WTC11 (cell line): ENCODE data around the gene YIF1A. TPM values are rescaled to one million over a fixed set of nuclear protein-coding genes. Genes with fewer than 3 reads are reported as not detected.

Experiments used
- ATAC-seq: fragments of 200-7000 bp; cut with Tn5 transposase; 2 replicates; pipeline ENCODE4 v1.10.0; 2021; ENCODE audit warnings: mild to moderate bottlenecking, moderate library complexity
- CTCF ChIA-PET: fragments of 300-600 bp; sonication (Branson Sonifier 250); formaldehyde crosslinking; loops from one replicate; lab custom pipeline; 2021; ENCODE audit warnings: antibody characterized with exemption; lab: Charles Lee
- POLR2A ChIA-PET: fragments of 350-600 bp; sonication (Branson Sonifier 250); formaldehyde crosslinking; loops from one replicate; lab custom pipeline; 2021; ENCODE audit warnings: antibody characterized with exemption; lab: Charles Lee
- DNase-seq: peaks from one replicate; pipeline ENCODE4 v3.0.0; 2021; ENCODE audit warnings: low spot score
- H3K27ac Mint-ChIP-seq: 2 replicates; pipeline ENCODE4 v1.8.0; 2021; ENCODE audit warnings: mixed read lengths
- H3K27me3 Mint-ChIP-seq: 2 replicates; pipeline ENCODE4 v1.8.0; 2021; ENCODE audit warnings: low read depth, mild to moderate bottlenecking, moderate library complexity, mixed read lengths
- H3K36me3 Mint-ChIP-seq: 2 replicates; pipeline ENCODE4 v1.8.0; 2021; ENCODE audit warnings: mixed read lengths
- H3K4me1 Mint-ChIP-seq: 2 replicates; pipeline ENCODE4 v1.8.0; 2022; ENCODE audit warnings: mixed read lengths
- H3K4me3 Mint-ChIP-seq: 2 replicates; pipeline ENCODE4 v1.8.0; 2021; ENCODE audit warnings: mild to moderate bottlenecking, moderate library complexity, mixed read lengths
- H3K9me3 Mint-ChIP-seq: 2 replicates; pipeline ENCODE4 v1.8.0; 2021; ENCODE audit warnings: mixed read lengths
- CREB1 ChIP-seq: sonication (generic); formaldehyde crosslinking; IDR thresholded peaks from 2 replicates; pipeline ENCODE4 v1.8.0; 2023; ENCODE audit warnings: mild to moderate bottlenecking, missing genetic modification reagents
- CREM ChIP-seq: sonication (generic); formaldehyde crosslinking; IDR thresholded peaks from 2 replicates; pipeline ENCODE4 v1.8.1; 2022; ENCODE audit warnings: mild to moderate bottlenecking, missing genetic modification reagents, moderate library complexity
- E2F4 ChIP-seq: sonication (generic); formaldehyde crosslinking; IDR thresholded peaks from 2 replicates; pipeline ENCODE4 v1.8.1; 2022; ENCODE audit warnings: low read depth, mild to moderate bottlenecking, moderate library complexity, missing genetic modification reagents, borderline replicate concordance
- GABPB1 ChIP-seq: sonication (generic); formaldehyde crosslinking; IDR thresholded peaks from 2 replicates; pipeline ENCODE4 v1.8.1; 2023; ENCODE audit warnings: mild to moderate bottlenecking, missing genetic modification reagents
- HMGXB4 ChIP-seq: sonication (generic); formaldehyde crosslinking; IDR thresholded peaks from 2 replicates; pipeline ENCODE4 v1.8.1; 2023; ENCODE audit warnings: mild to moderate bottlenecking, moderate library complexity, missing genetic modification reagents
- IRF2 ChIP-seq: sonication (generic); formaldehyde crosslinking; IDR thresholded peaks from 2 replicates; pipeline ENCODE4 v1.8.0; 2022; ENCODE audit warnings: low read depth, missing genetic modification reagents, borderline replicate concordance
- JUN ChIP-seq: sonication (generic); formaldehyde crosslinking; IDR thresholded peaks from 2 replicates; pipeline ENCODE4 v1.8.0; 2023; ENCODE audit warnings: mild to moderate bottlenecking, missing genetic modification reagents
- KAT7 ChIP-seq: sonication (generic); formaldehyde crosslinking; IDR thresholded peaks from 2 replicates; pipeline ENCODE4 v1.8.1; 2023; ENCODE audit warnings: missing genetic modification reagents, mild to moderate bottlenecking, borderline replicate concordance
- PRRX2 ChIP-seq: fragments of 250-450 bp; sonication (Bioruptor Pico); IDR thresholded peaks from 2 replicates; pipeline ENCODE4 v1.8.0; 2021; ENCODE audit warnings: mild to moderate bottlenecking
- TEAD4 ChIP-seq: sonication (generic); formaldehyde crosslinking; IDR thresholded peaks from 2 replicates; pipeline ENCODE4 v1.8.0; 2022; ENCODE audit warnings: mild to moderate bottlenecking, missing genetic modification reagents
- TP53 ChIP-seq: sonication (generic); formaldehyde crosslinking; IDR thresholded peaks from 2 replicates; pipeline ENCODE4 v1.8.1; 2023; ENCODE audit warnings: mild to moderate bottlenecking, missing genetic modification reagents
- ZBTB21 ChIP-seq: sonication (generic); formaldehyde crosslinking; IDR thresholded peaks from 2 replicates; pipeline ENCODE4 v1.8.1; 2023; ENCODE audit warnings: mild to moderate bottlenecking, missing genetic modification reagents, borderline replicate concordance
- ZNF121 ChIP-seq: sonication (generic); formaldehyde crosslinking; IDR thresholded peaks from 2 replicates; pipeline ENCODE4 v1.8.0; 2023; ENCODE audit warnings: missing genetic modification reagents
- ZNF425 ChIP-seq: fragments of 250-450 bp; sonication (Bioruptor Pico); conservative IDR thresholded peaks from 2 replicates; pipeline ENCODE4 v1.9.0; 2021; ENCODE audit warnings: mild to moderate bottlenecking
- total RNA-seq: library from RNA; stranded (reverse); gene quantifications from 3 replicates; pipeline ENCODE4 v1.2.3, GENCODE V29; 2021
- TF ChIP-seq, protein P1 (sequence below): fragments of 250-450 bp; sonication (Bioruptor Pico); IDR thresholded peaks from 2 replicates; pipeline ENCODE4 v1.9.0; 2021; ENCODE audit warnings: moderate library complexity, mild to moderate bottlenecking, inconsistent platforms, borderline replicate concordance
- TF ChIP-seq, protein P2 (sequence below): sonication (generic); formaldehyde crosslinking; IDR thresholded peaks from 2 replicates; pipeline ENCODE4 v1.8.0; 2022; ENCODE audit warnings: mild to moderate bottlenecking, missing genetic modification reagents
- TF ChIP-seq, protein P3 (sequence below): sonication (generic); formaldehyde crosslinking; IDR thresholded peaks from 2 replicates; pipeline ENCODE4 v1.8.0; 2022; ENCODE audit warnings: mild to moderate bottlenecking, missing genetic modification reagents
- TF ChIP-seq, protein P4 (sequence below): sonication (generic); formaldehyde crosslinking; IDR thresholded peaks from 2 replicates; pipeline ENCODE4 v1.8.0; 2022; ENCODE audit warnings: missing genetic modification reagents

The YIF1A gene
- total RNA-seq, 1 experiment from 2014 or later: 86.9 TPM

- ChIA-PET POLR2A (interaction anchor here (1.4 kb wide), 1 partner anchor 16 kb away, joined by 8 read pairs; no protein-coding TSS in a partner anchor), CTCF (interaction anchor here (1.0 to 3.4 kb wide), 6 partner anchors 8 to 68 kb away, joined by 3 to 31 read pairs (median 14); partner anchors contain the start of genes RIN1 and YIF1A)
- peaks cover 24% of the 10 kb centered on the region for H3K4me1 Mint-ChIP-seq
- peaks cover 22% of the 10 kb centered on the region for H3K27me3 Mint-ChIP-seq
- H3K4me3 Mint-ChIP-seq: no peak overlapping the region
- TF ChIP-seq CREB1 (CRISPR knock-in tag) (no peak), KAT7 (CRISPR knock-in tag) (no peak), JUN (no peak), E2F4 (CRISPR knock-in tag) (no peak), IRF2 (no peak), PRRX2 (CRISPR knock-in tag) (no peak), HMGXB4 (CRISPR knock-in tag) (no peak), ZBTB21 (CRISPR knock-in tag) (no peak), TEAD4 (CRISPR knock-in tag) (no peak), GABPB1 (CRISPR knock-in tag) (no peak), ZNF121 (CRISPR knock-in tag) (no peak), CREM (no peak)
- TF ChIP-seq, protein P1, sequence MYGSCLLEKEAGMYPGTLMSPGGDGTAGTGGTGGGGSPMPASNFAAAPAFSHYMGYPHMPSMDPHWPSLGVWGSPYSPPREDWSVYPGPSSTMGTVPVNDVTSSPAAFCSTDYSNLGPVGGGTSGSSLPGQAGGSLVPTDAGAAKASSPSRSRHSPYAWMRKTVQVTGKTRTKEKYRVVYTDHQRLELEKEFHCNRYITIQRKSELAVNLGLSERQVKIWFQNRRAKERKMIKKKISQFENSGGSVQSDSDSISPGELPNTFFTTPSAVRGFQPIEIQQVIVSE (CRISPR knock-in tag): no peak
- TF ChIP-seq, protein P2, sequence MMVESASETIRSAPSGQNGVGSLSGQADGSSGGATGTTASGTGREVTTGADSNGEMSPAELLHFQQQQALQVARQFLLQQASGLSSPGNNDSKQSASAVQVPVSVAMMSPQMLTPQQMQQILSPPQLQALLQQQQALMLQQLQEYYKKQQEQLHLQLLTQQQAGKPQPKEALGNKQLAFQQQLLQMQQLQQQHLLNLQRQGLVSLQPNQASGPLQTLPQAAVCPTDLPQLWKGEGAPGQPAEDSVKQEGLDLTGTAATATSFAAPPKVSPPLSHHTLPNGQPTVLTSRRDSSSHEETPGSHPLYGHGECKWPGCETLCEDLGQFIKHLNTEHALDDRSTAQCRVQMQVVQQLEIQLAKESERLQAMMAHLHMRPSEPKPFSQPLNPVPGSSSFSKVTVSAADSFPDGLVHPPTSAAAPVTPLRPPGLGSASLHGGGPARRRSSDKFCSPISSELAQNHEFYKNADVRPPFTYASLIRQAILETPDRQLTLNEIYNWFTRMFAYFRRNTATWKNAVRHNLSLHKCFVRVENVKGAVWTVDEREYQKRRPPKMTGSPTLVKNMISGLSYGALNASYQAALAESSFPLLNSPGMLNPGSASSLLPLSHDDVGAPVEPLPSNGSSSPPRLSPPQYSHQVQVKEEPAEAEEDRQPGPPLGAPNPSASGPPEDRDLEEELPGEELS (CRISPR knock-in tag): no peak
- H3K9me3 Mint-ChIP-seq: peaks cover 24% of the 10 kb centered on the region
- no peak for DNase-seq
- H3K27ac Mint-ChIP-seq: no peak overlapping the region
- H3K36me3 Mint-ChIP-seq: peaks cover 20% of the 10 kb centered on the region
- ATAC-seq: no peak
Observed at GRCh38 chr11:66318600-66318970, 29.6 kb upstream of the YIF1A start.

DNA sequence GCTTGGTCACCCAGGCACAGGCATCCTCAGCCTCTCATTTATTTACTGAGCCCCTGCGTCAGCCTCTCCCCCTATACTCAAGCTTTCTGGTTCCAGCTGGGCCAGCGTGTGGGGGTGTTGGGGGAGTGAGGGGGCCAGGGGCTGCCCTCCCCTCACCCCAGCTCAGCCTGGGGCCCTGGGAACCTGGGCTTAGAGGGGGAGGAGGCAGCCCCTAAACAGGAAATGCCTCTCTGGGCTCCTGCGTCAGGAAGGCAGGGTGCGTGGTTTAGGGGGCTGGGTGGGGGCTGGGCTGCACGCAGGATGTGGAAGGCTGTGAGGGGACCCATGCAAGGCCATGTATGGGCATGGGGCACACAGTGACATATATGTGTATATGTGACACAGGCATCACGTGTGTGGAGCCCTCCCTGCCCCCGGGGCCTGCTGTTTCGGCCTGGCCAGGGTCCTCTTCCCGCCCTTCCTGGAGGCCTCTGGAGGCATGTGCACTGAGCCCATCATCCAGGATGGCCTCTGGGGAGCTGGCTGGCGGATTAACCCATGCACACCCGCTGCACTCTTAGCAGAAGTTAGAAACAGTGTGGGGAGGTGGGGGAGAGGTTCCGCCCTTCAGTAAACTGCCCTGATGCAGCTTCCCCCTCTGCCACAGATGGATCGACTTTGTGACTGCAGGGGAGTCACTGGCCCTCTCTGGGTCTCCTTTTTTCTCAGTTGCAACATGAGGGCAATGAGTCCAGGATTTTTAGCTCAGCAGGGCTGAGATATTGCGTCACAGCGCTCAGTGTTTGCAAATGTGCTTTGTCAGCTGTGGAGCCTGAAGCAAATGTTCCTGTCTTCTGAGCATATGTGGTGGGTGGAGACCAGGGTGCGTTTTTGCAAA lies 29.0 kb upstream of the YIF1A start:
- POLR2A ChIA-PET: interaction anchor here (0.6 to 1.4 kb wide), 6 partner anchors 9 to 162 kb away, joined by 3 to 8 read pairs (median 4); partner anchors contain the start of genes DPP3 and YIF1A
- peaks cover 22% of the 10 kb centered on the region for H3K27me3 Mint-ChIP-seq
- peak overlapping the region; percentile 96; the same call in 1 of the 2 replicates for H3K27ac Mint-ChIP-seq
- H3K4me1 Mint-ChIP-seq: peaks cover 26% of the 10 kb centered on the region
- peak; percentile 8 for ATAC-seq
- H3K4me3 Mint-ChIP-seq: peak overlapping the region; percentile 57
- peaks cover 20% of the 10 kb centered on the region for H3K9me3 Mint-ChIP-seq
- DNase-seq: peak; percentile 46
- CTCF ChIA-PET: interaction anchor here (0.9 to 3.4 kb wide), 12 partner anchors 9 to 738 kb away, joined by 3 to 31 read pairs (median 7); partner anchors contain the start of genes RAB1B, RIN1 and YIF1A
- H3K36me3 Mint-ChIP-seq: peaks cover 20% of the 10 kb centered on the region
- TF ChIP-seq, protein P3, sequence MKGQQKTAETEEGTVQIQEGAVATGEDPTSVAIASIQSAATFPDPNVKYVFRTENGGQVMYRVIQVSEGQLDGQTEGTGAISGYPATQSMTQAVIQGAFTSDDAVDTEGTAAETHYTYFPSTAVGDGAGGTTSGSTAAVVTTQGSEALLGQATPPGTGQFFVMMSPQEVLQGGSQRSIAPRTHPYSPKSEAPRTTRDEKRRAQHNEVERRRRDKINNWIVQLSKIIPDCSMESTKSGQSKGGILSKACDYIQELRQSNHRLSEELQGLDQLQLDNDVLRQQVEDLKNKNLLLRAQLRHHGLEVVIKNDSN: peak; percentile 22; the same call in 1 of the 2 replicates
- TF ChIP-seq, protein P4, sequence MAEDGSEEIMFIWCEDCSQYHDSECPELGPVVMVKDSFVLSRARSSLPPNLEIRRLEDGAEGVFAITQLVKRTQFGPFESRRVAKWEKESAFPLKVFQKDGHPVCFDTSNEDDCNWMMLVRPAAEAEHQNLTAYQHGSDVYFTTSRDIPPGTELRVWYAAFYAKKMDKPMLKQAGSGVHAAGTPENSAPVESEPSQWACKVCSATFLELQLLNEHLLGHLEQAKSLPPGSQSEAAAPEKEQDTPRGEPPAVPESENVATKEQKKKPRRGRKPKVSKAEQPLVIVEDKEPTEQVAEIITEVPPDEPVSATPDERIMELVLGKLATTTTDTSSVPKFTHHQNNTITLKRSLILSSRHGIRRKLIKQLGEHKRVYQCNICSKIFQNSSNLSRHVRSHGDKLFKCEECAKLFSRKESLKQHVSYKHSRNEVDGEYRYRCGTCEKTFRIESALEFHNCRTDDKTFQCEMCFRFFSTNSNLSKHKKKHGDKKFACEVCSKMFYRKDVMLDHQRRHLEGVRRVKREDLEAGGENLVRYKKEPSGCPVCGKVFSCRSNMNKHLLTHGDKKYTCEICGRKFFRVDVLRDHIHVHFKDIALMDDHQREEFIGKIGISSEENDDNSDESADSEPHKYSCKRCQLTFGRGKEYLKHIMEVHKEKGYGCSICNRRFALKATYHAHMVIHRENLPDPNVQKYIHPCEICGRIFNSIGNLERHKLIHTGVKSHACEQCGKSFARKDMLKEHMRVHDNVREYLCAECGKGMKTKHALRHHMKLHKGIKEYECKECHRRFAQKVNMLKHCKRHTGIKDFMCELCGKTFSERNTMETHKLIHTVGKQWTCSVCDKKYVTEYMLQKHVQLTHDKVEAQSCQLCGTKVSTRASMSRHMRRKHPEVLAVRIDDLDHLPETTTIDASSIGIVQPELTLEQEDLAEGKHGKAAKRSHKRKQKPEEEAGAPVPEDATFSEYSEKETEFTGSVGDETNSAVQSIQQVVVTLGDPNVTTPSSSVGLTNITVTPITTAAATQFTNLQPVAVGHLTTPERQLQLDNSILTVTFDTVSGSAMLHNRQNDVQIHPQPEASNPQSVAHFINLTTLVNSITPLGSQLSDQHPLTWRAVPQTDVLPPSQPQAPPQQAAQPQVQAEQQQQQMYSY (CRISPR knock-in tag): no peak
- no peak for TF ChIP-seq ZNF425 (CRISPR knock-in tag)
- TF ChIP-seq TP53 (CRISPR knock-in tag): no peak
